Kidney capillary endothelial cell (primary cell): ENCODE results near the gene TGM4.

Experiments used
- DNase-seq: peaks from one replicate; pipeline ENCODE4 v3.0.0-alpha.2; 2018; ENCODE audit warnings: low spot score

Gene TGM4

GRCh38 chr3:44880284-44880683 is 5.9 kb downstream of the TGM4 start:
- no peak for DNase-seq

GRCh38 chr3:44883213-44883955 is 9.0 kb downstream of the TGM4 start:
- DNase-seq, result no peak

GRCh38 chr3:44883999-44884431 is 9.6 kb downstream of the TGM4 start:
- peak; percentile 40 for DNase-seq

- DNase-seq, result peak; percentile 92
Measured at GRCh38 chr3:44885618-44886017, 11.2 kb downstream of the TGM4 start.

- DNase-seq, result no peak
Measured at GRCh38 chr3:44886561-44886960, 12.2 kb downstream of the TGM4 start.

GRCh38 chr3:44887101-44887500 is 12.7 kb downstream of the TGM4 start:
- DNase-seq, result no peak

- no peak for DNase-seq
Measured at GRCh38 chr3:44890258-44890657, 15.8 kb downstream of the TGM4 start.

- DNase-seq, result no peak
Measured at GRCh38 chr3:44890852-44891251, 16.4 kb downstream of the TGM4 start.

GRCh38 chr3:44892689-44893088 is 18.3 kb downstream of the TGM4 start:
- no peak for DNase-seq

- DNase-seq, result no peak
Measured at GRCh38 chr3:44893097-44893496, 18.7 kb downstream of the TGM4 start.

GRCh38 chr3:44894485-44894884 is 20.1 kb downstream of the TGM4 start:
- DNase-seq, result no peak

GRCh38 chr3:44896440-44896839 is 22.0 kb downstream of the TGM4 start:
- DNase-seq, result no peak

GRCh38 chr3:44899683-44900367 is 25.4 kb downstream of the TGM4 start:
- DNase-seq, result no peak

- DNase-seq, result no peak
Measured at GRCh38 chr3:44902628-44903027, 28.2 kb downstream of the TGM4 start.

GRCh38 chr3:44903314-44903713 is 28.9 kb downstream of the TGM4 start:
- DNase-seq, result no peak

GRCh38 chr3:44903751-44904150 is 29.3 kb downstream of the TGM4 start:
- no peak for DNase-seq

GRCh38 chr3:44905446-44906157 is 31.2 kb downstream of the TGM4 start:
- DNase-seq, result no peak

GRCh38 chr3:44906997-44907396 is 32.6 kb downstream of the TGM4 start:
- DNase-seq, result no peak

GRCh38 chr3:44907612-44908011 is 33.2 kb downstream of the TGM4 start:
- DNase-seq, result no peak

- DNase-seq, result no peak
Measured at GRCh38 chr3:44909063-44909462, 34.7 kb downstream of the TGM4 start.

GRCh38 chr3:44910693-44911092 is 36.3 kb downstream of the TGM4 start:
- no peak for DNase-seq

GRCh38 chr3:44913868-44914468 is 39.6 kb downstream of the TGM4 start:
- DNase-seq, result peak; percentile 63

- peak; percentile 42 for DNase-seq
Measured at GRCh38 chr3:44914936-44915335, 40.5 kb downstream of the TGM4 start.
